ENCODE results near the gene SMIM33. TPM values are rescaled to one million over a fixed set of nuclear protein-coding genes. Genes with fewer than 3 reads are reported as not detected.
A peak's percentile ranks its signal among the peaks of the same experiment; 100 is the strongest.
"Not testable (repeated sequence)": the region's sequence is repeated elsewhere in the genome, so short reads cannot be mapped to it uniquely, and the experiment has no call there.

Gene SMIM33
- total RNA-seq, 2 experiments from 2014 or later, result 1.1 to 1.2 TPM

- no peak for DNase-seq
- Mint-ChIP-seq H3K4me3 (no peak overlapping the region), H3K27me3 (no peaks in the 10 kb centered on the region), H3K9me3 (no peaks in the 10 kb centered on the region), H3K4me1 (peaks cover 17% of the 10 kb centered on the region), H3K27ac (no peak overlapping the region), H3K36me3 (ENCODE audit: low read depth) (no peaks in the 10 kb centered on the region)
- ChIA-PET POLR2A (interaction anchor here (0.6 kb wide), 1 partner anchor 14 kb away, joined by 3 read pairs; no protein-coding TSS in a partner anchor), CTCF (interaction anchor here (1.2 to 4.2 kb wide), 6 partner anchors 10 to 57 kb away, joined by 3 to 22 read pairs (median 12); partner anchors contain the start of genes DNAJC18 and STING1)
Measured at GRCh38 chr5:139495638-139496435, 25.0 kb downstream of the SMIM33 start.

- ChIA-PET POLR2A (interaction anchor here (0.7 kb wide), 1 partner anchor 19 kb away, joined by 3 read pairs; the partner anchor contains the start of gene STING1), CTCF (interaction anchor here (0.7 to 5.1 kb wide), 4 partner anchors 12 to 20 kb away, joined by 3 to 30 read pairs (median 8); no protein-coding TSS in a partner anchor)
- no peak overlapping the region for H3K4me3 Mint-ChIP-seq
- no peak for DNase-seq
- peaks cover 5% of the 10 kb centered on the region for H3K27me3 Mint-ChIP-seq
- no peaks in the 10 kb centered on the region for H3K4me1 Mint-ChIP-seq
- H3K27ac Mint-ChIP-seq, result no peak overlapping the region
- H3K36me3 Mint-ChIP-seq (ENCODE audit: low read depth), result no peaks in the 10 kb centered on the region
- no peaks in the 10 kb centered on the region for H3K9me3 Mint-ChIP-seq
Measured at GRCh38 chr5:139501381-139501780, 30.6 kb downstream of the SMIM33 start.

GRCh38 chr5:139503036-139503817 lies 32.4 kb downstream of the SMIM33 start:
- CTCF ChIA-PET, result interaction anchor here (0.9 to 5.1 kb wide), 7 partner anchors 10 to 78 kb away, joined by 3 to 30 read pairs (median 4); partner anchors contain the start of gene DNAJC18
- H3K27me3 Mint-ChIP-seq; H3K4me1 Mint-ChIP-seq; H3K4me3 Mint-ChIP-seq; POLR2A ChIA-PET; H3K27ac Mint-ChIP-seq; DNase-seq; H3K9me3 Mint-ChIP-seq; H3K36me3 Mint-ChIP-seq (ENCODE audit: low read depth): not testable (repeated sequence)

- H3K9me3 Mint-ChIP-seq; H3K4me3 Mint-ChIP-seq; H3K27me3 Mint-ChIP-seq; POLR2A ChIA-PET; H3K4me1 Mint-ChIP-seq; DNase-seq; H3K27ac Mint-ChIP-seq; H3K36me3 Mint-ChIP-seq (ENCODE audit: low read depth): not testable (repeated sequence)
- CTCF ChIA-PET, result interaction anchor here (0.7 to 5.1 kb wide), 6 partner anchors 9 to 170 kb away, joined by 3 to 30 read pairs (median 3); partner anchors contain the start of gene DNAJC18
Measured at GRCh38 chr5:139503879-139504278, 33.1 kb downstream of the SMIM33 start.

GRCh38 chr5:139504722-139505121 lies 33.9 kb downstream of the SMIM33 start:
- POLR2A ChIA-PET; H3K36me3 Mint-ChIP-seq (ENCODE audit: low read depth); H3K4me1 Mint-ChIP-seq; DNase-seq; H3K9me3 Mint-ChIP-seq; H3K27ac Mint-ChIP-seq; H3K4me3 Mint-ChIP-seq; H3K27me3 Mint-ChIP-seq: not testable (repeated sequence)
- CTCF ChIA-PET, result interaction anchor here (0.7 to 5.1 kb wide), 4 partner anchors 9 to 169 kb away, joined by 3 to 30 read pairs (median 3); no protein-coding TSS in a partner anchor

GRCh38 chr5:139512786-139513390 lies 42.1 kb downstream of the SMIM33 start:
- H3K4me1 Mint-ChIP-seq, result peaks cover 48% of the 10 kb centered on the region
- H3K4me3 Mint-ChIP-seq, result no peak overlapping the region

GRCh38 chr5:139513434-139513833 lies 42.6 kb downstream of the SMIM33 start:
- POLR2A ChIA-PET; H3K36me3 Mint-ChIP-seq (ENCODE audit: low read depth); H3K27me3 Mint-ChIP-seq; H3K4me3 Mint-ChIP-seq; H3K9me3 Mint-ChIP-seq: not testable (repeated sequence)
- H3K27ac Mint-ChIP-seq, result peak overlapping the region; percentile 39
- peaks cover 52% of the 10 kb centered on the region for H3K4me1 Mint-ChIP-seq
- peak; percentile 85 for DNase-seq
- CTCF ChIA-PET, result interaction anchor here (0.6 to 8.2 kb wide), 34 partner anchors 9 to 252 kb away, joined by 3 to 170 read pairs (median 6); partner anchors contain the start of genes DNAJC18, SMIM33, SPATA24 and STING1

More at GRCh38 chr5:139512786-139513390, 42.1 kb downstream of the SMIM33 start:
- H3K27me3 Mint-ChIP-seq, result no peaks in the 10 kb centered on the region
- POLR2A ChIA-PET, result no interaction called here
- H3K9me3 Mint-ChIP-seq, result peaks cover 5% of the 10 kb centered on the region
- peak overlapping the region; percentile 70 for H3K27ac Mint-ChIP-seq
- H3K36me3 Mint-ChIP-seq (ENCODE audit: low read depth), result peaks cover 7% of the 10 kb centered on the region
- CTCF ChIA-PET, result interaction anchor here (0.6 to 8.2 kb wide), 27 partner anchors 9 to 253 kb away, joined by 3 to 170 read pairs (median 8); partner anchors contain the start of genes DNAJC18, SPATA24, STING1 and UBE2D2
- no peak for DNase-seq

- ChIA-PET POLR2A (no interaction called here), CTCF (interaction anchor here (0.6 to 8.2 kb wide), 32 partner anchors 10 to 252 kb away, joined by 3 to 170 read pairs (median 6); partner anchors contain the start of genes DNAJC18, SMIM33, SPATA24 and STING1)
- DNase-seq, result no peak
- H3K4me3 Mint-ChIP-seq, result no peak overlapping the region
- no peaks in the 10 kb centered on the region for H3K27me3 Mint-ChIP-seq
- H3K9me3 Mint-ChIP-seq, result peaks cover 5% of the 10 kb centered on the region
- H3K4me1 Mint-ChIP-seq, result peaks cover 58% of the 10 kb centered on the region
- H3K27ac Mint-ChIP-seq, result peak overlapping the region; percentile 39
- H3K36me3 Mint-ChIP-seq (ENCODE audit: low read depth), result peaks cover 10% of the 10 kb centered on the region
Measured at GRCh38 chr5:139513852-139514485, 43.2 kb downstream of the SMIM33 start.

- H3K4me1 Mint-ChIP-seq, result peaks cover 58% of the 10 kb centered on the region
Measured at GRCh38 chr5:139514486-139514856, 43.7 kb downstream of the SMIM33 start.

GRCh38 chr5:139517683-139518564 lies 47.1 kb downstream of the SMIM33 start:
- CTCF ChIA-PET, result interaction anchor here (0.6 to 8.2 kb wide), 20 partner anchors 11 to 182 kb away, joined by 3 to 170 read pairs (median 4); partner anchors contain the start of genes DNAJC18 and MZB1

More at GRCh38 chr5:139514486-139514856, 43.7 kb downstream of the SMIM33 start:
- peaks cover 10% of the 10 kb centered on the region for H3K36me3 Mint-ChIP-seq (ENCODE audit: low read depth)
- POLR2A ChIA-PET, result no interaction called here
- peak; percentile 12 for DNase-seq
- H3K9me3 Mint-ChIP-seq, result peaks cover 5% of the 10 kb centered on the region
- CTCF ChIA-PET, result interaction anchor here (0.6 to 8.2 kb wide), 28 partner anchors 11 to 1021 kb away, joined by 3 to 170 read pairs (median 7); partner anchors contain the start of genes DNAJC18, SMIM33, SPATA24 and STING1
- no peak overlapping the region for H3K4me3 Mint-ChIP-seq
- H3K27ac Mint-ChIP-seq, result no peak overlapping the region
- peaks cover under 1% of the 10 kb centered on the region for H3K27me3 Mint-ChIP-seq

More at GRCh38 chr5:139517683-139518564, 47.1 kb downstream of the SMIM33 start:
- peaks cover 2% of the 10 kb centered on the region for H3K36me3 Mint-ChIP-seq (ENCODE audit: low read depth)
- H3K4me1 Mint-ChIP-seq, result peaks cover 28% of the 10 kb centered on the region
- peak overlapping the region; percentile 89 for H3K27ac Mint-ChIP-seq
- peaks cover 1% of the 10 kb centered on the region for H3K27me3 Mint-ChIP-seq
- POLR2A ChIA-PET, result no interaction called here
- no peaks in the 10 kb centered on the region for H3K9me3 Mint-ChIP-seq
- peak overlapping the region; percentile 76 for H3K4me3 Mint-ChIP-seq
- DNase-seq, result peak; percentile 88
